SK-N-SH (cell line): ENCODE data around the gene ARHGAP26.

Source experiments
- MEF2A ChIP-seq: IDR thresholded peaks from 2 replicates; pipeline ENCODE4 v1.4.0; 2012; ENCODE audit warnings: low read depth, borderline replicate concordance
- RXRA ChIP-seq: IDR thresholded peaks from 2 replicates; pipeline ENCODE4 v1.4.0; 2012; ENCODE audit warnings: low read depth, mild to moderate bottlenecking, borderline replicate concordance
- TF ChIP-seq, protein P1 (sequence below): fragments of 200-600 bp; sonication (generic); IDR thresholded peaks from 2 replicates; pipeline ENCODE4 v1.6.1; 2017; ENCODE audit warnings: antibody characterized with exemption, mild to moderate bottlenecking, moderate library complexity

DNA sequence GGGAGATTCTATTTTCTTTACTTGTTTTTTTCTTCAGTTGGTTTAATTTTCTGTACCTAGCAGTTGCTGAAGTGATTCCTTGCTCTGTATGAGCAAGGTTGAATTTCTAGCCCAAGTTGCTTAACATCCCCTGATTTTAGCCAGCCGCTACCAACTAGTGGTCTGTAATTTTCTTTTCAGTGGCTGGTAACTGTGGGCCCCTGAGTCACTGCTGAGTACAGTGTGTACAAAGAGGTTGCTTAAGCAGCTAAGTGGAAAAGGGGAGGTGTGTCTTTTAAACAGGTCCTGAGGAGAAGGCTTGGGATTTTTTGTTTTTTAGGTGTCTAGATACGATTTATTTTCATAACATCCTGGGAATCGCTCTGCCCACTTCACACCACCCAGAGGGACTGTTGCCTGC, 378.6 kb downstream of the ARHGAP26 start:
- TF ChIP-seq MEF2A = no peak
- TF ChIP-seq, protein P1, sequence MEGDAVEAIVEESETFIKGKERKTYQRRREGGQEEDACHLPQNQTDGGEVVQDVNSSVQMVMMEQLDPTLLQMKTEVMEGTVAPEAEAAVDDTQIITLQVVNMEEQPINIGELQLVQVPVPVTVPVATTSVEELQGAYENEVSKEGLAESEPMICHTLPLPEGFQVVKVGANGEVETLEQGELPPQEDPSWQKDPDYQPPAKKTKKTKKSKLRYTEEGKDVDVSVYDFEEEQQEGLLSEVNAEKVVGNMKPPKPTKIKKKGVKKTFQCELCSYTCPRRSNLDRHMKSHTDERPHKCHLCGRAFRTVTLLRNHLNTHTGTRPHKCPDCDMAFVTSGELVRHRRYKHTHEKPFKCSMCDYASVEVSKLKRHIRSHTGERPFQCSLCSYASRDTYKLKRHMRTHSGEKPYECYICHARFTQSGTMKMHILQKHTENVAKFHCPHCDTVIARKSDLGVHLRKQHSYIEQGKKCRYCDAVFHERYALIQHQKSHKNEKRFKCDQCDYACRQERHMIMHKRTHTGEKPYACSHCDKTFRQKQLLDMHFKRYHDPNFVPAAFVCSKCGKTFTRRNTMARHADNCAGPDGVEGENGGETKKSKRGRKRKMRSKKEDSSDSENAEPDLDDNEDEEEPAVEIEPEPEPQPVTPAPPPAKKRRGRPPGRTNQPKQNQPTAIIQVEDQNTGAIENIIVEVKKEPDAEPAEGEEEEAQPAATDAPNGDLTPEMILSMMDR = no peak
- TF ChIP-seq RXRA = no peak
